Activated T-cell treated with anti-CD3 and anti-CD28 coated beads, Interleukin-2, amount 50 U/mL, for 48 hours (primary cell): Measurements from ENCODE around the gene GULP1.

Source experiments
- DNase-seq, 2 experiments: peaks; one replicate each; pipeline ENCODE4 v3.0.0-alpha.2; 2020

Gene GULP1

DNA sequence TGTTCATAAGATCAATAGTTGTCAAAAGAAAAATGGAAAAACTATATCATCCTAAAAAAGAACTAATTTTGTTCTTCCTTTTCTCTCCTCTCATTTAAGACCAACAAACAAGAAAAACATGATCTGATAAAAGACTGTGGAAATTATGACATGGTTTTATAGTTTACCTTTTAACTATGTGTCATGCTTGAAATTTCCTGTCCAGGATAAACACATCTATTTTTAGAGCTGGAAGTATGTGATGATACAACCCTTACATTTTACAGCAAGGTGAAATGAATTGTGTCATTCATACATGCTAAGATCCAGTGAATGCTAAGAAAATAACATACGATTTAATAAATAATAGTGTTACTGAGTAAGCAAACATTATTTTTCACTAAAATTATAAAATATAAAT, 89.9 kb downstream of the GULP1 start:
- DNase-seq = no peak

DNA sequence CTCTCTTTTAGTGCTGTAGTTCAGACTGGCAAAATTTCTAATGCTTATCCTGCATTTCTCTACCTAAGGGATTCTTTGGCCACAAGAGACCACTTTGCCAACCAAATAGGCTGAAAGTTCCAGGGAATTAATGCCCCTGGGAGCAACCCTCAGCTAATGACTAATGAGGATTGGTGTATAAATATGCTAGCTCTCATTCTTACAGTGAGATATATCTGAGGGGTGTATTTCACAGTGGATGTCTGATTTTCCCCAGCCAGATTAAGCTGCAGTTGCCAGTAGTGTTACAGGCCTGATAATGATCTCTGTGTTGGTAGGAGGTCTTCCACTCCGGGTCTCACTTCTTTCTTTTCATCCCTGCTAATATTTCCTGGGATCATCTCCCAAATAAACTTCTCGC, 90.4 kb downstream of the GULP1 start:
- DNase-seq = no peak

DNA sequence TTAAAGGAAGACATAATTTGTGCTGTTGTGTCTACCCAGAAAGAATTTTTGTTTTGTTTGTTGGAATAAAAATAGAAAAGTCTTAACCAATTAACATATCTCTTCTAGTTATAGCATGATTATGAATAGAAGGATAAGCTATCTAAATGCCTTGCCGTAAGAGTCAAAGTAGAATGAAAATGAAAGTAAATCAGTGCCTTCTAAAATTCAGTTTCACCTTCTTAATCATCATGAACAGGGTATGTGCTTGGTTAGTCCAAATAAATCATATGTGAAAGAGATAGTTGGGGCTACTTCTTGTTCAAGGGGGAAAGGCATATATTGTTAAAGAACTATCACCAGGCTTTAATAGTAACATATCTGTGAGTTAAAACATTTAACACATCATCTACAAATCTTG, 91.5 kb downstream of the GULP1 start:
- no peak for DNase-seq

DNA sequence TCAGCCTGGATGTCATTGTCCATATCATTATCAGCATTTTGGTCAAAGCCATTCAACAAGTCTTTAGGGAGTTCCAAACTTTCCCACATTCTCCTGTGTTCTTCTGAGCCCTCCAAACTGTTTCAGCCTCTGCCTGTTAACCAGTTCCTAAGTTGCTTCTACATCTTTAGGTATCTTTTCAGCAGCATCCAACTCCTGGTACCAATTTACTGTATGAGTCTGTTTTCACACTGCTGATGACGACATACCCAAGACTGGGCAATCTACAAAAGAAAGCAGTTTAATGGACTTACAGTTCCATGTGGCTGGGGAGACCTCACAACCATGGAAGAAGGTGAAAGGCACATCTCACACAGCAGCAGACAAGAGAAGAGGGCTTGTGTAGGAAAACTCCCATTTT, 94.2 kb downstream of the GULP1 start:
- DNase-seq = no peak

DNA sequence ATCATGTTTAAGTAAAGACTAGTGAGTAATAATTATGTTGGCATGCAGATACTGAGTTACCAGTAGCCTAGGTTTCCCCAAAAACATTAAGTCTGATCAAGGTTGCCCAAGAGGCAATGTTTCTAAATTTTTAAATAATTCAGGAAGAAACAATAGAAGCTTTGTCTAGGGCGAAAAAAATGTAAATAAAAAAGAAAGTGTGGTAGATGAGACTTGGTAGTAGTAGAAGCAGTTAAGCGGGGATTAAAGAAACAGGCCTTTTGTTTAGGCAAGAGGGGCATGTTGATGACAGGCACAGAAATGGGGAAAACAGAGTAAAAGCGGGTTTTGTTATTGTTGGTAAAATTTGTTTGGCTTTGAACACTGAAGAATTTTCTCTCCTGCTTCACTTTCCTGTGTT, 97.2 kb downstream of the GULP1 start:
- DNase-seq = no peak

DNA sequence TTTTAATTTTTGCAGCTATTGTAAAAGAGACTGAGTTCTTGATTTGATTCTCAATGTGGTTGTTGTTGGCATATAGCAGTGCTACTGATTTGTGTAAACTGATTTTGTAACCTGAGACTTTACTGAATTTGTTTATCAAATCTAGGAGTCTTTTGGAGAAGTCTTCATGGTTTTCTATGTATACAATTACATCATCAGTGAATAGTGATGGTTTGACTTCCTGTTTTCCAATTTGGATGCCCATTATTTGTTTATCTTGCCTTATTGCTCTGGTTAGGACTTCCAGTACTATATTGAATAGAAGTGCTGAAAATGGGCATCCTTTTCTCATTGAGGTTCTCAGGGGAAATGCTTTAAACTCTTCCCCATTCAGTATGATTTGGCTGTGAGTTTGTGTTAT, 99.7 kb downstream of the GULP1 start:
- DNase-seq = no peak

DNA sequence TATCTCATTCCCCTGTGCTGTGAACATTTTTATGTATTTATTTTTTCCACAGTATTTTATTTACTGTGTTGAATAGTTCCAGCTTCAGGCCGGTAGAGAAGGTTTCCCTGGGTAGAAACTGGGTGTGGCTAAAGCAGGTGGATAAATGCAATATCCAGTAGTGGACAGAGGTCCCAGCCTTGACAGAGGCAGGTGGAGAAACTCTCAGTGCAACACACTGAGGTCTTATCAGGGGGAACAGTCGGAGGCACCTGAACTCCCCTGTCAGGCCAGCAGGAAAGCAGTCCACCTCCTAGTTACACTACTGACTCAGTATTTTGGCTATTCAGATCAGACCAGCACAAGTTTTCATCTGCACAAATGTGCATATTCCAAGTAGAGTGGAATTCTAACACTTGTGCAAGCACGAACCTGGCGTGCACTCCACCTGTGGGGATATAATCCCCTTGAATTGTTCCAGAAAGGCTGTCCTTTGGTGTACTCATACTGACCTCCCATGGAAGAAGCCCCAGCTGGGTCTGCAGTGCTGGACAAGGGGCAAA, 103.3 kb downstream of the GULP1 start:
- DNase-seq = no peak

DNA sequence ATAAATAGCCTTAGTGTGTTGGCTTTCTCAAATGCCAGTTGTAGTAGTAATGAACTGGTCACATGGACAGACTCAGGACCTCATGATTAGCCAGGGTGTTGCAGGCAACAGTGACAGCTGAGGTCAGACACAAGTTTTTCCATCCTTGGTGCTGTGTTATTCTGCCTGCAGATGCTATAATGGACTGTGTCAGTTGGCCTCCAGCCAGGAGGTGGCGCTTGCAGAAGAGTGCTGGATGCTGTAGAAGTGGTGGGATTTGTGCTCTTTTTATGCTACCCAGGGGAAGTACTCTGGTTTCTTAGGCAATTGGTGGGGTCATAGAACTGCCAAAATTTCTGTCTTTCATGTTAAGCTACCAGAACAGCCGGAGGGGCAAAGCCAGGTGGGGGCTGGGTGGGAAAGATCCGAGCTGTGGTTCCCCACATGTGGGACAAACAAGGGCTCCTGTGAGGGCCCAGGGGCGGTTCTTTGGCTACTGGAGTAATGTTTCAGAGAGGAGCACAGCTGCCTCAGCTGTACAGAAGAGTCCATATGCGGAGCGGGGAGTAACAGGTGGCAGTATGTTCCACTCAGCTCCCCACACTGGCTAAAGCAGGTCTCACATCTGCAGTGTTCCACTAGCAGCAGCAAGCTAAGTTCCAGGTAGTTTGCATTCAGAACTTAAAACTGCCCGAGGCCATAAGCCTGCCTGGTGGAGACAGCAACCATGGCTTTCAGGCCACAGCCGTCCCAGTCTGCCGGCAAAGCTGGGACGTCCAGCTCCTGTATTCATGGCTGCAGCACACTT, 104.4 kb downstream of the GULP1 start:
- DNase-seq = no peak

DNA sequence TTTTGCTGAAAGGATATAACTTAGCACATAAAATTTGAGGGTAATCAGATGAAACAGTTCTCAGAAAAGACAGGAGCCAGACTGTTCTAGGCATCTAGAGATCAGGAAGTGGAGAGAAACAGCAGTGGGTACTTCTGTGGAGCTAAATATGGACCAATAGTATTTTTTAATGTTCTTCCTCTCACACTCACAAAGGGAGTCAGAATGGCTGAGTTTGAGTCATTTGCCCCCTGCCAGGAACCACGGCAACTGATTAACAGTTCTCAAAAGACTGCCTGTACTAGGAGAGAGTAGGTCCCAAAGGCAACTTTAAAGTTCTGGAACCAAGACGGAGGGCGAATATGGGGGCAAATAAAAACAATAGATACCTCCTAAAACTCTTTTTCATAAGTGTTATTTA, 107.5 kb downstream of the GULP1 start:
- no peak for DNase-seq

DNA sequence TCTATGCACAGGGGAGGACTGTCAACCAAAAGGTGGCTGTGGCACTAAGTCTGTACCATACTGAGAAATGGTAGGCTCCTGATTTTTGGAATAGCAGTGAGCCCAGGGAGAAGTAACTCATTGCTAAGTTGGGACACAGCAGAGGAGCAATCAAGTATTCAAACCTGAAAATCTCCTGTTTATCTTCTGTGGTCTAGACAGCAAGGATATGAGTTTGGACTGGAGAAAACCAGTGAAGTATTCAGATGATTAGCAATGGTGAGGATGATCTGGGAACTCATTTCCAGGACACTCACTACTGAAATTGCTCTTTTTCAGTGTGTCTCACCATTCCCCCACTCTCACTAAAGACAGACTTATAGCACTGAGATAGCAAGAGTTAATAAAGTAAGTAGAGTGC, 112.0 kb downstream of the GULP1 start:
- DNase-seq = no peak

DNA sequence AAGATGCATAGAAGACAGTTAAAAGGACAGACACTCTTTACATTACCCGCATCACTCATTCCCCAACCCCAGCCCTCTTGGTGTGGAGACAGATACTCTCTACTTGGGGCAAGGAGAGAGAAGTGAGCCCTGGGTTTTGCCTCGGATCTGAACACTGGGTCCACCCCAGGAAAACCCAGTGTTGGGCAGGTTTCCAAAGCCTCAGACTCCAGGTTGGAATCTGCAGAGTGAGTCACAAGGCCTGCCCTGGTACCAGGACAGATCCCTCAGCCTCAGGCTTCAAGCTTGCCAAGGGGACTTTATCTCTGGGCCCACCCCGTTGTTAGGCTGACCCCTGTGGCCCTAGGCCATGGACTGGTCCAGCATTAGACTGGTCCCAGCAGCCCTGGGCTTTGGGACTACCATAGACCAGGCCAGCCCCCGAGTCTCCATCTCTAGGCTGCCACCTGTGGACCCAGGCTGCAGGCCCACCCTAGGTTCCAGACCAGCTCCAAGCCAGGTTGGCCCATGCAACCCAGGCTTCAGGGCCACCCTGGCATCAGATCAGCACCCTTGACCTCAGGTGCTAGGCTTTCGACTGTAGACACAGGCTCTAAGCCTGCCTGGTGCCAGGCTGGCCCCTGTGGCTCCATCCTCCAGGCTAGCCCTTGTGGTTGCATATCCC, 112.8 kb downstream of the GULP1 start:
- DNase-seq = no peak

DNA sequence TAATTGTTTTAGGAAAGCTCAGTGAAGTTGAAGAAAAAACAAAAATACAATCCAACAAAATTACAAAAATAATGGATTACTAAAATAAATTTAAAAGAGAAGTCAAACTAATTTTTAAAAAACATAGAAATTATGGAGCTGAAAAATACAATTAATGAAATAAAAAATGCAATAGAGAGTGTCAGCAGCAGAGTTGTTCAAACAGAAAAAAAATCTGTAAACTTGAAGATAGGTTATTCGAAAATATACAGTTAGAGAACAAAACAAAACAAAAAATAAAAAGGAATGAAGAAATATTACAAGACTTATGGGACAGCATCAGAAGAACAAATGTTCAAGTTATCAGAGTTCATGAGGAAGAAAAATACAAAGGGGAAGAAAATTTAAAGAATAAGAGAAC, 114.7 kb downstream of the GULP1 start:
- DNase-seq = no peak

DNA sequence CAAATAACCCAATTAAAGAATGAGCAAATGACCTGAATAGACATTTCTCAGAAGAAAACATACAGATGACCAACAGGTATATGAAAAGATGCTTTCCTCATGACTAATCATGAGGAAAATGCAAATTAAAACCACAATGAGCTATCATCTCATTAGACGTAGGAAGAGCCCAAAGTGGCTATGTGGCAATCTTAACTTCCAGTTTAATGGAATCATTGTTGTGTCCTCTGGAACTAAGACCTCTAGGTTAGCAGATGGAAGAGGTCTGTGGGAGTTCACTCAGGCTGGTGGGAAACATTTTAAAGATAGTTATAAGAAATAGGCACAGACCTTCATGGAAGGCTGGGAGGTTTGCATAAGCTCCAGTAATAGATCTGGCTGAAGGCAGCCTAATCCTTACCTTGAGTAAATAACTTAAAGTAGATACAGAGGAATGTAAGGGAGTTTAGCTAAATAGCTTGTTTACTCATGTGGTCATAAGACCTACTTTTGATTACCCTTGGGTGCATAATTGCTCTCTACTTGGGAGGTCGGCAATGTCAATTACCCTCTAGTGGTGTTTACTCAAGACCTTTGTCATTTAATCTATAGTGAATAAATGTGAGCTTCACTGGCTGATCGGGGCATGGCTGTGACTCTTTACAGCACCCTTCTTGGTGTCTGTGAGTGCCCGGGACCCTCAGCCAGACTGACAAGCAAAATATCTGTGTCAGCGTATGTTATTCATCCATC, 119.0 kb downstream of the GULP1 start:
- no peak for DNase-seq

DNA sequence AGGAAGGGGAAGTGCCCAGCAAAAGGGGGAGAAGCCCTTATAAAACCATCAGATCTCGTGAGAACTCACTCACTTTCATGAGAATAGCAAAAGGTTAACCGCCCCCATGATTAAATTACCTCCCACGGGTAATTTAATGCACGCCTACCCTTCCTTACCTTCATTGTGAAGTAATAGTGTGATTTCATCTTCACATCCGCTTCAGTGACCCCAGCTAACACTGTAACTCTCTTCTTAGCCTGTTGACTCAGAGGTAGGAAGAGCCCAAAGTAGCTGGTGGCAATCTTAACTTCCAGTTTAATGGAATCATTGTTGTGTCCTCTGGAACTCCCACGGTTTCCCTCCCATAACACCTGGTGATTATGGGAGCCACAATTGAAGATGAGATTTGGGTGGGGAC, 120.5 kb downstream of the GULP1 start:
- no peak for DNase-seq

DNA sequence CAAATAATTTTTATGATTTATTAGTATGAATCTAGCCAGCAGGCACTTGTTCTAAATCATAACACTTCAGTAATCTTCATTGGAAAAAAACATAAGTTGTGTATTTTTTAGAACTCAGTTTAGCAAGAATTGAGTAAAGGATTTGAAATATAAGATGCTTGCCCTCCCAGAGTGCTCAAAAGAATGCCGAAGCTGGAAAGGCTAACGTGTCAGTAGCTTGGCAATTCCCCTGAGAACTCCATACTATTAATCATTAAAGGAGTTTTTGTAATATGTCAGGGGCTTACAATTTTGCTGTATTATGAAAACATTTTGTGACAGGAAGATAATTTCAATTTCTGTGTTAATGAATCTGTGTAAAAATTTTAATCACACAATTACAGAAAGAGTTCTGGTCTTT, 122.7 kb downstream of the GULP1 start:
- DNase-seq = no peak

DNA sequence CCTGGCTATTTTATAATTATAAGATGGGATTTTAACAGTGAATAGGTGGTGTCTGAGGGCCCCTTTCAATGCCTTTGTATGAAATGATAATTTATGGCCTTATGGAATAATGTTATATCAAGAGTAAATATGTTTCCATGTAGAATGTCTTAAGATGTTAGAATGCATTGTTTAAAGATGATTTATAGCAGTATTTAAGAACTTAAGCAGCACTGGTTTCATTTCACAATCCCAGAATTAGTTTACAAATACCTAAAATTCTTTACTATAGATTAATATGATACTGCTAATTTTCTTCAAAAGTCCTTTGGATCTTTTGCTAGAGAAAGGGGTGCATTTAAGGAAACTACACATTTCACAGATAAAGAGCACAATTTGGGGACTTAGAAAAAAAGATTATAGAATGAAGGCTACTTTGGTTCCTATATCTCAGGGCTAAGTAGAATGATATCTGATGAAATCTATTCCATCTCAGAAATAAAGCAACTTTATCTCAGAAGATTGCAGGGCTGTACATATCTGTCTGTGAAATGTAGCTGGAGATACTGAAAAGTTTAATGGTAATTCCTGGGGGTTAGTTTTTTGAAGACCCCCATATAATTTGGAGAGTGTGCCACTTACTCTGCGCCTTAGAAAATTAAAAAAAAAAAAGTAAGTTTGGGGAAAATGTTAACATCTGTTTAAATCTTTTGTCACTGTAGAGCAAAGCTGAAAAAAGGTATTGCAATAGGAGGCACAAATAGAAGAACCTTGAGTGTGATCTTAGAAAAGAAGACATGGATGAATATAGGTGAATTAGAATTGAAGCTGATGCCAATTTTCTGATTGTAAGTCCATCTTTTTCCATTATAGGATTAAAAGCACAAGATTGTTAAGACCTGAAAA, 123.4 kb downstream of the GULP1 start:
- DNase-seq = no peak

DNA sequence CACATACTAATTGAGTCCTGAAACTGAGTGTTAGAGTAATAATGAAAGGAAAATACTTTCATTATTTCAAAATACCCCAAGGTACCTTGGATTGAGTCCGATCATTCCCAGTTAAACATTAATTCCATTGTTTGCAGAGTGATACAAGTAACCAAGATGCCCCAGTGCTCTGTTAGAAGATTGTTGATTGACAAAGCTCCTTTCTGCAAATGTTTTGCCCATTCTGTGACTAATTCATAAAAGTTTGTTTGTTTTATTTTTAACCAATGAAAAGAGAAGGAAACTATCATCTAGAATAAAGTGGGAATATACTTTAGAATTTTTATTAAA, 124.0 kb downstream of the GULP1 start:
- no peak for DNase-seq

DNA sequence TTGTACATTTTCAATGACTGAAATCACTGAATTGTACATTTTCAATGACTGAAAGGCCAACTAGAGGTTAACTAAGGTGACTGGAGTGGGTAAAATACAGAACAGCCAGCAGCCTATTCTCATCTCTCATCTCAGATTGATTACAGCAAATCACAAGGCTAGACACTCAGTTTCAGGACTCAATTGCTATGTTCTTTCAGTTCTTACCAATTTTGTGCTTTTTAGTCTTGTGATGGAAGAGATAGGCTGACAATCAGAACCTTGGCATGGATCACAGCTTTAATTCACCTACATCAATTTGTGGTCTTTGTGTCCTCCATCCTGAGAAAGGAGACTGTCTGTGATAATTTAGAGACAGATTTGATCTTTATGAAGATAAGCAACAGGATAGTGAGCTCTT, 124.7 kb downstream of the GULP1 start:
- DNase-seq = no peak

DNA sequence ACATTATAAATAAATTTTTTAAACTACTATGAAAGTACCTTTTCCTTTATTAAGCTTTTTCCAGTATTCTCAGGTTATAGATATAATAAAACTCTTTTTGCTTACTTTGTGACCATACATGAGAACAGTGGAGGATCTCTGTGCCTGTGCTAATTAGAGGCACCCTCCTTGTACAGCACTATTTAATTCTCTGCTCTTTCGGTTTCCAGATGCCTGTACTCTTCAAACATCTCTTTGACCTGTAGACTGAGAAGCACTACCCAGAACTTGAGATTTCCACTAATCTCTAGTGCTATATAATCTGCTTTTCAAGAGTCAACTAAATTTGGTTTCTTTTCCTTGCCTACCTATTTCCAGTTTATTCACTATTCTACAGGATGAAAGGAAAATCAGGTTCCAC, 131.1 kb downstream of the GULP1 start:
- DNase-seq = no peak

DNA sequence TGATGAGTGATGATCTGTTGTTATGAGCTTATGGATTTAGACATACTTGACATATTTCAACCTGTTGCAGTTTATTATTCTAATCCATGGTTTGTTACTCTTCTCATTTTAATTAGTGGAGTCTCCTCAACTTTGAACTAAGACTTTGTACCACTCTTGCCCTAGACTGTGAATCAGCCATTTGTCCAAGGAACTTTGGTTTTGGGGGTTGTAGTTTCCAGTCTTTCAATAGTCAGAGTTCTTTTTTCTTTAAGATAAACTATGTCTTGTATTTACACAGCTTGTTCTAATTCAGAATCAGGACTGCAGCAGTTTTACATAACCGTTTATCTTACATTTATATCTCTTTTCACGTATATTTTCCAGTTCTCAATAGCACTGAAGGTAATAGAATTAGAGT, 133.6 kb downstream of the GULP1 start:
- no peak for DNase-seq

DNA sequence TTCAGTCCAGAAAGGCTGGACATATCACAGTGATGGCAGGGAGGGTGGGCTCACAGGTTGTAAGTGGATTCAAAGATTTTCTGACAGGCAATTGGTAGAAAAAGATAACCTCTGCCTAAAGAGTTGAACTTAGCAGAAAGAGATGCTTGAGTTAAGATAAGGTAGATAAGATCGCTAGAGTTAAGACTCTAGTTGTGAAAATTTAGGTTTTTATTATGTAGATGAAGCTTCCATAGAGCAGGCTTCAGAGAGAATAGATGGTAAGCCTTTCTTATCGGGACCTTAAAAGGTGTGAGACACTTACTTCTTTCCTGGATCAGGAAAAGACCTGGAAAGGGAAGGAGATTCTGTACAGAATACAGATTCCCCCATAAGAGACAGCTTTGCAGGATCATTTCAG, 134.4 kb downstream of the GULP1 start:
- no peak for DNase-seq

DNA sequence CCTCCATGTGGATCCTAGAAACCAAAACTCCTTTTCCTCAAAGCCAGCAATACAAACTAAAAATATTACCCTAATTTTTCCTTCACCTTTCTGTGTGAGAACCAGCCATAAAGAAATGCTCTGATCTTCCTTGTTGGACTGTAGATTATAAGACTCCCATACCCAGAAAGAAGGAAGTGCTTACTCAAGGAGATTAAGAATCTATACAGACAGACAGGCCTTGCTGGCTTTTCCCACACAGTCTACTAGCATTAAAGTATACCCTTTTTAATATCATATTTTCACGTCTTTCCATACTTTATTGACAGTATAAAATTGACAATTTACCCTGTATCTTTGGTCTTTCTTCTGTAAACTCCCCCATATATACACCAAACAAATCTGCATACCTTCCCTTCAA, 139.0 kb downstream of the GULP1 start:
- no peak for DNase-seq

DNA sequence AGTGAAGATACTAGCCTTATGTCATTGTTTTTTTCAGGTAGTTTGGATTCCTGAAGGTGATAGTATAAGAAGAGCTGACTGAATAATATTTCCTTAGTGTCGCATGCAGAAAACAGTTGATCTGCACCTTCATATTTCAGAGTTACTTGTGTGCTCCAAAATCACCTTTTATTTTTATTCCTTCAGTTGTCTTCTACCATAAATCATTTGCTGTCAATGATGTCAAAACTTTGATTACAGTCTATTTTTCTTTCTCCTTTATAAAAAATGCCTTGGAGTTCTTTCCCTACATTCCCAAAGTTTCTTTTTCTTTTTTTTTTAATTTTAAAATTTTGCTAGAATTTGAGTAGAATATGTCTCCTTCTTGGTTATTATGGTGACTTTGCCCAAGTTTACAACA, 142.3 kb downstream of the GULP1 start:
- DNase-seq = no peak
